Ovary (tissue), 9 donors: ENCODE results near the gene TASP1. TPM values are rescaled to one million over a fixed set of nuclear protein-coding genes. Genes with fewer than 3 reads are reported as not detected.

ENCODE experiments used
- DNase-seq, 5 donors: peaks; one replicate each; pipeline ENCODE4 v3.0.0-alpha.2; 2019 to 2020
- H3K27ac ChIP-seq, 2 donors: fragments of 200-600 bp; one replicate each; pipeline versions ENCODE4 v1.5.1 to v1.8.0; 2019 to 2022
- H3K27me3 ChIP-seq: fragments of 200-600 bp; one replicate; pipeline ENCODE4 v1.8.0; 2022
- H3K36me3 ChIP-seq: fragments of 200-600 bp; sonication (generic); one replicate; pipeline ENCODE4 v1.5.1; 2019
- H3K4me1 ChIP-seq: one replicate; pipeline ENCODE4 v1.8.1; 2013; ENCODE audit warnings: mild to moderate bottlenecking, moderate library complexity; ENCODE audit not compliant: insufficient read depth
- H3K4me3 ChIP-seq: fragments of 200-600 bp; sonication (generic); one replicate; pipeline ENCODE4 v1.5.1; 2017
- H3K9me3 ChIP-seq, 2 donors: fragments of 200-600 bp in 1 of 2; sonication (generic) in 1 of 2; one replicate each; pipeline versions ENCODE4 v1.5.1 to v1.8.1; 2013 to 2019; ENCODE audit warnings: mild to moderate bottlenecking in 1 of 2, moderate library complexity in 1 of 2
- EP300 ChIP-seq: sonication (generic); formaldehyde crosslinking; IDR thresholded peaks from one replicate; pipeline ENCODE4 v1.6.1; 2017; ENCODE audit warnings: antibody characterized with exemption
- POLR2A ChIP-seq: fragments of 450-650 bp; IDR thresholded peaks from one replicate; pipeline ENCODE4 v1.6.1; 2017; ENCODE audit warnings: antibody characterized with exemption, mild to moderate bottlenecking, moderate library complexity
- WGBS, 3 donors: extraction: QIAGEN DNeasy Blood & Tissue Kit in 1 of 3; methylation state at CpG; one replicate each; pipeline versions ENCODE4 v1.1.5 to v1.1.7; 2013 to 2017; 5-methylcytosine and 5-hydroxymethylcytosine counted together
- intact Hi-C, 4 donors: fragments of 100-400 bp; cut with DNase I; formaldehyde crosslinking; loops; one replicate each; pipeline versions ENCODE4 v1.11.0 to v1.15.1; 2022 to 2023
- polyA plus RNA-seq, 2 donors: library from polyadenylated mRNA; stranded (reverse); fragments of 200-250 nt in 1 of 2; fragments of 350-450 nt in 1 of 2; fragmentation: Illumina TruSeq in 1 of 2; extraction: RNeasy Lipid Tissue Mini Kit (QIAGEN cat#74804) in 1 of 2; gene quantifications; one replicate each; pipeline ENCODE4 v1.2.3, GENCODE V29; 2013 to 2014
- total RNA-seq, 7 donors: library from RNA; depleted of rRNA in 2 of 7; stranded (reverse); fragments of >200 nt in 2 of 7; fragmentation: NEBNext Ultra II Directional in 3 of 7; extraction: Animal tissue kit (Norgen Biotek cat#: 25700) in 3 of 7; gene quantifications; one replicate each; pipeline versions ENCODE4 v1.1.0 to v1.2.4, GENCODE V29; 2016 to 2023
- TF ChIP-seq, protein P1 (sequence below), 3 donors: fragments of 450-650 bp in 2 of 3; fragments of 200-600 bp in 1 of 3; IDR thresholded peaks; one replicate each; pipeline versions ENCODE4 v1.5.1 to v1.8.0; 2016 to 2022; ENCODE audit warnings: antibody characterized with exemption in 3 of 3, mild to moderate bottlenecking in 1 of 3
- donor health status: DM: no; HTN: no; CAD: no; lungs with moderate emphysema.
- donor health status: DM: no; HTN: no; CAD: no.
- donor health status: Bipolar disorder and iron deficiency.
- donor health status: DM: yes; HTN: yes; CAD: no.
- donor health status: DM: no; HTN: no; CAD: no.
- donor health status: DM: yes; HTN: yes; CAD: no.

The TASP1 gene
- total and polyA plus RNA-seq, 9 donors = 6.4 to 16.5 (median 13.2) TPM

DNA sequence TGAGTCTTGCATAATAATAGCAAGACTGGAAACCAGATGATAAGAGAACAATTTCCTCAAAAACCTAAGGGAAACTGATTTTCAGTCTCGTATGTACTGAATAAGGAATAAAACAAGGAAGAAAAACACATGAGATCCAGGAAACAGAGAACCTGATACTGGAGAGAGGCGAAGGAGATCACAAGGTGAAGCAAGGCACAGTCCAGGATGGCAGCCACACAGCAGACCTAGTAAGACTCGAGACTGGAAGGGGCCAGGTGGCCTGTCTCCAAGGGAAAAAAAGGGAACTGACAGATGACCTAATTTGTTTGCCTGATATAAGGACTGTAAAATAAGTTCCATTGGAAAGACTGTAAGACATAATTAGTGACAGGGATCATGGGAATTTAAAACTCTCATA, 71.1 kb downstream of the TASP1 start:
- DNase-seq = no peak
- H3K36me3 ChIP-seq = no peaks in the 10 kb centered on the region
- intact Hi-C loops = no loop called here
- no peaks in the 10 kb centered on the region for H3K27me3 ChIP-seq
- WGBS, 3 donors = 58 to 73% (median 65%) methylated on average over 3 of the region's 3 CpGs
- TF ChIP-seq POLR2A (no peak), EP300 (no peak)
- TF ChIP-seq, protein P1, sequence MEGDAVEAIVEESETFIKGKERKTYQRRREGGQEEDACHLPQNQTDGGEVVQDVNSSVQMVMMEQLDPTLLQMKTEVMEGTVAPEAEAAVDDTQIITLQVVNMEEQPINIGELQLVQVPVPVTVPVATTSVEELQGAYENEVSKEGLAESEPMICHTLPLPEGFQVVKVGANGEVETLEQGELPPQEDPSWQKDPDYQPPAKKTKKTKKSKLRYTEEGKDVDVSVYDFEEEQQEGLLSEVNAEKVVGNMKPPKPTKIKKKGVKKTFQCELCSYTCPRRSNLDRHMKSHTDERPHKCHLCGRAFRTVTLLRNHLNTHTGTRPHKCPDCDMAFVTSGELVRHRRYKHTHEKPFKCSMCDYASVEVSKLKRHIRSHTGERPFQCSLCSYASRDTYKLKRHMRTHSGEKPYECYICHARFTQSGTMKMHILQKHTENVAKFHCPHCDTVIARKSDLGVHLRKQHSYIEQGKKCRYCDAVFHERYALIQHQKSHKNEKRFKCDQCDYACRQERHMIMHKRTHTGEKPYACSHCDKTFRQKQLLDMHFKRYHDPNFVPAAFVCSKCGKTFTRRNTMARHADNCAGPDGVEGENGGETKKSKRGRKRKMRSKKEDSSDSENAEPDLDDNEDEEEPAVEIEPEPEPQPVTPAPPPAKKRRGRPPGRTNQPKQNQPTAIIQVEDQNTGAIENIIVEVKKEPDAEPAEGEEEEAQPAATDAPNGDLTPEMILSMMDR (IDR thresholded peaks at IDR 0.05) = no peak
- no peaks in the 10 kb centered on the region for H3K4me1 ChIP-seq
- H3K27ac ChIP-seq = no peak overlapping the region
- H3K4me3 ChIP-seq = no peak overlapping the region
- no peaks in the 10 kb centered on the region for H3K9me3 ChIP-seq

DNA sequence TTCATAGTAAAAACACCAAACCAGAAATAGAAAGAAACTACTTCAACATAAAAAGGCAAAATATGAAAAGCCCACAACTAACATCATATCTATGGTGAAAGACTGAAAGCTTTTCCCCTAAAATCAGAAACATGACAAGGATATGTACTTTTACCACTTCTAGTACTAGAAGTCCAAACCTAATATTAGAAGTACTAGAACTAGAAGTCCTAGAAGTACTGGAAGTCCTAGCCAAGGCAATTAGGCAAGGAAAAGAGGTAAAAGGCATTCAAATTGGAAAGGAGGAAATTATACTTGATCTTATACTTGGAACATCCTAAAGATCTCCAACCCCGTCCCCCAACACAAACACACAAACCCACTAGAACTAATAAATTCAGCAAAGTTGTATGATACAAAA, 74.9 kb downstream of the TASP1 start:
- intact Hi-C loops = no loop called here
- H3K4me1 ChIP-seq = no peaks in the 10 kb centered on the region
- H3K27ac ChIP-seq = no peak overlapping the region
- H3K4me3 ChIP-seq = no peak overlapping the region
- TF ChIP-seq, protein P1 (IDR thresholded peaks at IDR 0.05) = no peak
- no peak for TF ChIP-seq POLR2A
- TF ChIP-seq EP300 = no peak
- H3K9me3 ChIP-seq = no peaks in the 10 kb centered on the region
- DNase-seq = no peak
- no peaks in the 10 kb centered on the region for H3K27me3 ChIP-seq
- WGBS, 3 donors = 73 to 96% (median 96%) methylated on average over 1 of the region's 1 CpG
- no peaks in the 10 kb centered on the region for H3K36me3 ChIP-seq

DNA sequence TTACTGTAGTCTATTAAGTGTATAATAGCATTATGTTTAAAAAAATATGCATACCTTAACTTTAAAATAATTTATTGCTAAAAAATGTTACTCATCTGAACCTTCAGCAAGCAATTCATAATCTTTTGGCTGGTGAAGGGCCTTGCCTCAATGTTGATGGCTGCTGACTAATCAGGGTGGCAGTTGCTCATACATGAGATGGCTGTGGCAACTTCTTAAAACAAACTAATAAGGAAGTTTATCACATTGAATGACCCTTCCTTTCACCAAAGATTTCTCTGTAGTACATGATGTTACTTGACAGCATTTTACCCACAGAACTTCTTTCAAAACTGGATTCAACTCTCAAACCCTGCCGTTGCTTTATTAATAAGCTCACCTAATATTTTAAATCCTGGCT, 84.0 kb downstream of the TASP1 start:
- Histone ChIP-seq H3K27ac (no peak overlapping the region), H3K27me3 (no peaks in the 10 kb centered on the region), H3K4me1 (no peaks in the 10 kb centered on the region), H3K36me3 (no peaks in the 10 kb centered on the region), H3K4me3 (no peak overlapping the region), H3K9me3 (no peaks in the 10 kb centered on the region)
- TF ChIP-seq, protein P1 (IDR thresholded peaks at IDR 0.05) = no peak
- TF ChIP-seq EP300 (no peak), POLR2A (no peak)
- no peak for DNase-seq
- intact Hi-C loops = no loop called here
- 41 to 70% (median 67%) methylated on average over 1 of the region's 1 CpG for WGBS, 3 donors

DNA sequence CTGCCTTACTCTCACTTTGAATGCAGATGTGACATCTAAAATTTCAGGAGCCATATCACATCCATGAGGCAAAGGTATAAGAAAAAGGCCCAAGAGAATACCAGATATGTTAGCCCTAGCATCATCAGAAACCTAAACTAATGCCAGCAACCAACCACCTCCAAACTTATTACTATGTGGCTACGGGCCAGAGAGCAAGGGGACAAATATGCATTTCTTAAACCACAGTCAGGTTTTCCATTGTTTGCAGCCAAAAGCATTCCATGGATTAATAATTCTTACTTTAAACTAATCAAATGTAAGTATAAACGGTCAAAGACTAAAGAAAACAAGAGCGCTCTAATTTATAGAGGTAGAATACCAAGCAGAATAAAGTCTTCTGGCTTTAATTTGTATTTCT, 84.7 kb downstream of the TASP1 start:
- intact Hi-C loops = no loop called here
- H3K4me3 ChIP-seq = no peak overlapping the region
- no peak overlapping the region for H3K27ac ChIP-seq
- no peaks in the 10 kb centered on the region for H3K4me1 ChIP-seq
- no peak for DNase-seq
- H3K27me3 ChIP-seq = no peaks in the 10 kb centered on the region
- TF ChIP-seq POLR2A (no peak), EP300 (no peak)
- TF ChIP-seq, protein P1 (IDR thresholded peaks at IDR 0.05) = no peak
- 64 to 78% (median 69%) methylated on average over 3 of the region's 3 CpGs for WGBS, 3 donors
- H3K9me3 ChIP-seq = no peaks in the 10 kb centered on the region
- no peaks in the 10 kb centered on the region for H3K36me3 ChIP-seq

DNA sequence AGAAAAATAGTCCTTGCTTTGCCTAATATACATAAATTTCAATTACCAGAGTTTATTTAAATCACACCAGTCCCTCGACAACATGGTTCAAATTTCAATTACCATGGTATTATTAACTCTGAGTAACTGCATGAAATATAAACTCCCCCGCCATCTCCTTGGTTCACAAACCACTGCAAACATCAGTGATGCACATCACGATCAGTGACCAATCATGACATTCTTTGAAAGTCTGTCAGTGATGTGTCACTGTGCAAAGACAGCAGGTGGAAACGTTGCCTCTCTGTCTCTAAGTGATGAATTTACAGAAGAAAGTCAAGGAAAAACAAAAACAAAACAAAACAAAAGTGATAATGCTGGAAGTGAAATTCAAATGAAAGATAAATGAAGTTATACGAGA, 86.7 kb downstream of the TASP1 start:
- intact Hi-C loops = no loop called here
- Histone ChIP-seq H3K4me1 (no peaks in the 10 kb centered on the region), H3K4me3 (no peak overlapping the region), H3K36me3 (no peaks in the 10 kb centered on the region), H3K27me3 (no peaks in the 10 kb centered on the region), H3K27ac (no peak overlapping the region), H3K9me3 (no peaks in the 10 kb centered on the region)
- no peak for DNase-seq
- 87 to 90% (median 90%) methylated on average over 5 of the region's 5 CpGs for WGBS, 3 donors
- TF ChIP-seq POLR2A (no peak), EP300 (no peak)
- TF ChIP-seq, protein P1 (IDR thresholded peaks at IDR 0.05) = no peak
